LNCAP (cell line): Measurements from ENCODE around the gene CTAGE9.

ENCODE experiments used
- CTCF ChIP-seq: fragments of 450-650 bp; IDR thresholded peaks from 2 replicates; pipeline ENCODE4 v1.5.1; 2017; ENCODE audit warnings: mild to moderate bottlenecking

The CTAGE9 gene

GRCh38 chr6:131736003-131736596, 25.3 kb upstream of the CTAGE9 start:
- TF ChIP-seq CTCF: no peak

- no peak for TF ChIP-seq CTCF
These were observed 22.7 kb upstream of the CTAGE9 start for GRCh38 chr6:131733376-131734016.

- no peak for TF ChIP-seq CTCF
These were observed 20.4 kb upstream of the CTAGE9 start for GRCh38 chr6:131731224-131731623.

- no peak for TF ChIP-seq CTCF
These were observed 19.4 kb upstream of the CTAGE9 start for GRCh38 chr6:131730264-131730663.

- TF ChIP-seq CTCF: no peak
These were observed 18.7 kb upstream of the CTAGE9 start for GRCh38 chr6:131729550-131729949.

GRCh38 chr6:131728296-131728939, 17.6 kb upstream of the CTAGE9 start:
- TF ChIP-seq CTCF: no peak

- TF ChIP-seq CTCF: no peak
These were observed 17.1 kb upstream of the CTAGE9 start for GRCh38 chr6:131727868-131728267.
